HTR-8/SVneo (cell line): ENCODE results near the gene MNAT1.
A peak's percentile ranks its signal among the peaks of the same experiment; 100 is the strongest.
"Not testable (repeated sequence)": the region's sequence is repeated elsewhere in the genome, so short reads cannot be mapped to it uniquely, and the experiment has no call there.

Experiments
- DNase-seq: peaks from one replicate; pipeline ENCODE4 v3.0.0; 2011; ENCODE audit warnings: low spot score, mixed read lengths; ENCODE audit not compliant: insufficient read length
- FAIRE-seq: peaks from 2 replicates; lab custom pipeline; 2011; peaks lifted over from hg19 to GRCh38; lab: Jason Lieb, UNC

MNAT1 gene

DNA sequence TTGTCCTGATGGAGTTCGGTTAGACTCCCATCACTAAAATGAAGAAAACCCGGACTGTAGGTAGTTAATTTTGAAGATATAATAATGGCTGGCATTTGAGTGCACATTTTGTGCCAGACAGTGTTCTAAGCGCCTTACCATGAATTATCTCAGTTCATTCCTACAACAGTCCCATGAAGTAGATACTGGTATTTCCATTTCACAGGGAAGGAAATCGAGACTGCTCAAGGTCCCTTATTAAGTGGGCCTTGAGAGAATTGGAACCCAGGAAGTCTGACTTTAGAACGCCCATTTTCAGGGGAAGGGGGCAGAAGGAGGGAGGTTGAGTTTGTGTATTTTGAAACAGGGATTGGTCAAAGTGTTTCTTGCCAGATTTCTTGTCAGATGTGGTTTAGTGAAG lies 855 bp downstream of the MNAT1 start:
- FAIRE-seq, result no peak
- DNase-seq, result no peak

DNA sequence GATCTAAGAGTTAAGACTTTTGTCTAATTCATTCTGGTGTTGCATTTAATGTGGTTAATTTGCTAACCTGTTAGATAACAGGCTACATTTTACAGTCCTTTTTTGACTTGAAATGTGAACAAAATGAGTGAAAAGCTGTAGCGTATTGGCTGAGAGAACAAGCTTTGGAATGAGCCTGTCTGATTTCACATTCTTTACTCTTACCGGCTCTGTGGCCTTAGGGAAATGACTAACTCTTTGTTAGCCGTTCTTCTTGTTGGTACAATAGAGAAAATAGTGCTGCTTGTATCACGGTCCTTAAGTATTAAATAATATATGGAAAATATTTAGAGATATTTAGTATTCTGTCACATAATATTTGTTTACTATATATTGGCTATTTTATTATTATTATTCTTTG lies 1.9 kb downstream of the MNAT1 start:
- FAIRE-seq, result peak; percentile 98

DNA sequence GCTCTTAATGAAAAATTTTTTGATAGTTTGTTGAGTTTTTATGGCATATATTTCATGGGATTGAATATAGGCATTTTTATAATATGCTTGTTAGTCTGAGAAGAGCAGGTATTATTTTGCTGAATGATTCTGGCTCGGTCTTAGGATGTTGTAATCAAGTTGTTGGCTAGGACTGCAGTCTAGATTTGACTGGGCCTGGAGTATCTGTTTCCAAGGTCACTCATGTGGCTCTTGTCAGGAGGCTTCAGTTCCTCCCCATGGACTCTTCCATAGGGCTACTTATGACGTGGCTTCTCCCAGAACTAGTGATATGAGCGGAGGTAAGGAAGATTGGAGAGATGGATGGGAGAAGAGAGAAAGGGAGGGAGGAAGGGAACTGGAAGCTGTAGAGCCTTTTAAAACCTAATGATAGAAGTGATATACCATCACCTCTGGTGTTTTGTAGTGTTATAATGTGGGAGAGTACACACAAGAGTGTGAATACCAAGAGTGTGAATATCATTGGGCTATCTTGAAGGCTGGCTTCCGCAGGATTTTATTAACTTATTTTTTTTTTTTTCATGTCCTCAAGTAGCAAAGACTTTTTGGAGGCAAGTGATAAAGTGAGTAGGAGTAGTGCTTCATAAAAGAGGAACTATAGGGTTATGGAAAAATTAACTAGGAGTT lies 4.4 kb downstream of the MNAT1 start:
- peak; percentile 88 for FAIRE-seq

More for the DNA sequence above, 1.9 kb downstream of the MNAT1 start:
- peak; percentile 74 for DNase-seq

DNA sequence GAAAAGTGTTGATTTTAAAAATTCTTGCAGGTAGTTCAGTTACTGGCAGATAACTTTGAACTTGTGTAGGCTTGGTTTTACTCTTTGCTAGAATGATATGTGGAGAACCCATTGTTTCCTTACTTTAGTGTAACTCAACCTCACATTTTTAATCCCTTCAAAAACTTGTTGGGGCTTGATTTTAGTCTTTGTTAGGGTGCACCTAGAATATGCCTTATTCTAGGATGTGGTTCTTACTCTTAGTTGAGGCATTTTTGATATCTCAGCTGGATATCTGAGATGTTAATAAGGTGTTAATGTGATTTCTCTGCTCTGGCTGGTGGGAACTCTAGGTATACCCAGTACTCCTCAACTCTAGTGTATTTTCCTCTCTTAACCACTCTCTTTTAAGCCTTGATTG lies 10.0 kb downstream of the MNAT1 start:
- DNase-seq (no peak), FAIRE-seq (no peak)

More for the DNA sequence above, 4.4 kb downstream of the MNAT1 start:
- no peak for DNase-seq

DNA sequence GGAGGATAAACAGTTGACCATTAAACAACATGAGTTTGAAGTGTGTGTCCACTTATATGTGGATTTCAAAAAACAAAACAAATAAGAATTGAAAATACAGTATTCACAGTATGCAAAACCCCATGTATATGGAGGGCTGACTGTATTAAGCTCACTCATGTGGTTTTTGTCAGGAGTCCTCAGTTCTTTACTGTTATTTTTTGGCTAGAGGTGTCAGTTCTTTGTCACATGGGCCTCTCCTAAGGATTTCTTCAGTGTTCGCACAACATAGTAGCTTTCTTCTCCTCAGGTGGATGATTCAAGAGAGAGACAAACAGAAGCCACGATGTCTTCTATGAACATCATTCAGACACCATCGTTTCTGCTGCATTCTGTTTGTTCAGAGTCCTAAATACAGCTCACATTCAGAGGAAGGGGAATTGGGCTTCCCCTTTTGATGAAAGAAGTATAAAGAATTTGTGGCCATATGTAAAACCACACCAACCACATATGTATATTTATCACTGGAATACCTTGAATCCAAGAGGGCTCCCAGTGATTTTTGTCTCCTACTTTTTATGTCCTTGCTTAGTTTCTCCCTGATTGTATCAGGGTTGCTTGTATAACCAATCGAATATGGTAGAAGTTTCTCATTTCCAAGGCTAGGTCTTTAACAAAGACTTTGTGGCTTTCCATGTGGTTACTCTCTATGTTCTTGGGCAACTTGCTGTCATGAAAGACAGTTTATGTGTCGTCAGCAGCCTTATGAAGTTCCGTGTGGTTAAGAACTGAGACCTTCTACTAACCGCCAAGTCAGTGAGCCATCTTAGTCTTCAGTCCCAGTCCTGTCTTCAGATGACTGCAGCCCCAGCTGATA lies 18.9 kb downstream of the MNAT1 start:
- no peak for DNase-seq
- FAIRE-seq, result peak; percentile 89

DNA sequence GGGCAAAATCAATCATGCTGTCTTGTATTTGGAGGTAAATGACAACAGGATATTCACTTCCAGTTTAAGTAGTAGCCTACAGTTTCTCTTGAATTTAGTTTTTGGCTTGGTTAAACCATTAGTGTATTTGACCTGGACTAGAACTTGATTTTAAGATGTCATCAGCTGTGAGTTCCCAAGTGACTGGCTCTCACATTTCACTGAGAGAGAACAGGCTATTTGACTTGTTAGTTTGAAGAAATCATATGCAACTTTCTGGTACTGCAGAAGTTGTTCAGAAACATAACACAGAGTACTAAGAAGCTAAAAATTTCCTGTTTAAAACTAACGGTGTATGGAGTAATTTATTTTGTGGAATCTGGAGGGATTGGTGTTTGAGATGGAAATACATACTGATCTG lies 22.3 kb downstream of the MNAT1 start:
- FAIRE-seq, result peak; percentile 98
- no peak for DNase-seq

DNA sequence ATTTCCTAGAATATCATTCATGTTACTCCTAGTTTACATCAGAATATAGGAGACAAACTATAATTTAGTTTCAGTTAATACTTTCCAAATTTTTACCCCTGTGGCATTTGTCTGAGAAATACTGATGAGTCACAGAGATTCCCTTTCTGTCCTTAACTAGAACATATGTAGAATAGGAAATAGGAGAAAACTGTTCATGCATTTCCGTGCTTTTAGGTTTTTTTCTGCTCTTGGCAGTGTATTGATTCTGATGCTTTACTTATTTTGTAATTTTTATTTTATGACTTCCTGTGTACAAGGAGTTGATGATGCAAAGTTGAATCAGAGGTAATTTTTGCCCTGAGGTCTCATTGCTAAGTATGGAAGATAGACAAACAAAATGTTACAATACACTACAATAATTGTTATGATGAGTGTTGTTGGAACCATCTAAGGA lies 23.0 kb downstream of the MNAT1 start:
- FAIRE-seq (no peak), DNase-seq (peak; percentile 69)

DNA sequence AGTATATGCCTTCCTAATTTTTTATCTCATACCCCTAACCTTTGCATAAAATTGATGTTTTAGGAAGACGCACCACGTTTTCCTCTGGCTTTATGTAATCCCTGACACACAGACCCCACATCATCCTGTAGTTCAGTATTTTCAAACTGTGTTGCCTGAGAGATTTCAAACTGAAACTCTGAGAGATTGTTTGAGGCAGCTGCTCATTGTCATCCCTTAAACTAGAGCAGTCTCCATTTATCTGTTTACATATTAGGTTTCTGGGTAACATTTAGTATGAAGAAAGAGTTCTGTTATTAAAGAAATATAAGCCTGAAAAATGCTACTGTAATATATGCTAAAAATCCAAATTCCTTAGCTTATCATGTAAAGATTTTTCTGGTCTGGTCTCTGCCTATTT lies 24.3 kb downstream of the MNAT1 start:
- FAIRE-seq (no peak), DNase-seq (no peak)

DNA sequence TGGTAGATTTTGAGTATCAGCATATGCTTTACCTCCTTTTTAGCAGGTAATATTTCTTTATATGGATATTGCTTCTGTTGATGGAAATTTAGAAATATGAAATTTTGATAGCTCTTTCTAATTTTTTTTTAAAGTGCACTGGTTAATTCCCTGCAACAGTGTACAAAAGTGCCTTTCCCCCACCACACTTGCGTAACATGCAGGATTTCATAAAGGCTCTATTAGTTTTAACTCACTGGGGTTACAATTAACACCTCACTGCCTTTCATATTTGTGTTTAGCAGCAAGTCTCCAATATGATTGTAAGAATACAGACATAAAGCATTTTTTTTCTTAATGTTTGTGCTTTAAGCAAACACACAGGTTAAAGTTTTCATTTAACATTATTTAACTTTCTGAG lies 25.6 kb downstream of the MNAT1 start:
- FAIRE-seq, result no peak
- DNase-seq, result no peak

DNA sequence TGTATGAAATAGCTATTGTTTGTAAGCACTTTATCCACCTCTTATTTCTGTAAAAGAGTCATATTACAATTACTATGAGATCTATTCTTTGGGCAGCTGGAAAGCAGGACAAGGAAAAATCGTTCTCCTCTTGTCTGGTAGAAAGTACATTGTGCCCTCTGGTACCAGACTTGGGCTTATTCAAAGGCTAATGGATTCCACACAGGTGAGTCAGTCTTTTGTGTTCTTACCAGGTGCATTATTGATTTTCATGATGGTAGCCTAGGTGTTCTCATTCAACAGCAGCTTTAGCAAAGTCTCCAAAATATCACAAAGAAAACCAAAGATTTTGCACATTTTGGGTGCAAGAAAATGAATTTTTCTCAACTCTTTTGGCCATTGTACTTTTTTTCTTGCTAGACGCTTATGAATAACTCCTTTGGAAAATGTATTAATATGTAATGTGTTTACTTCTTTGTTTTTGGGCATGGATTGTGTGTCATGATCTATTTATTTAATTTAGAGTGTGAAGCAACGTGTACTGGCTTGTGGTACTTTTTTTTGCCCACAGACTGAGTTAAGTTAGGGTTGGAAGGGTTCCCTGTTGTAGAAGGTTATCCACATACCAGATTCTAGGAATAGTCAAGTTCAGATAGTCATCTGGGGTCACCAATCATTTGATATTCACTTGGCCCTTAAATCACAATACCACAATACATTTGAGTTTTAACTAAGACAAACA lies 26.2 kb downstream of the MNAT1 start:
- DNase-seq (no peak), FAIRE-seq (peak; percentile 91)

DNA sequence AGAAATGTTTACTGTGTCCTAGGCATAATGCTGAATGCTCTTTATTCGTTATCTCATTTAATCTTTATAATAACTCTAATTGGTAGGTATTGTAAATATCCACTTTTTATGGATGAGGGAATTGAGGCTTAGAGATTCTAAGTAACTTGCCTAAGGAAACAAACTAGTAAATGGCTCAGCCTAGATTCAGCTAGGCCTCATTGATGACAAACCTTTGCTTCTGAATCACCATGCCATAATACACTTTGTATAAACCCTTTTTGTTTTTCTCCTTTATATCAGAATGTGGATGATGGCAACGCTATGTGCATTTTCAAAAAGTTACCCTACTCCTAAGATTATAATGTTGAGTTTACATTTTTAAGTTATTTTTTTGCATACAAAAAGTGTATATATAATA lies 34.0 kb downstream of the MNAT1 start:
- DNase-seq (no peak), FAIRE-seq (peak; percentile 89)

DNA sequence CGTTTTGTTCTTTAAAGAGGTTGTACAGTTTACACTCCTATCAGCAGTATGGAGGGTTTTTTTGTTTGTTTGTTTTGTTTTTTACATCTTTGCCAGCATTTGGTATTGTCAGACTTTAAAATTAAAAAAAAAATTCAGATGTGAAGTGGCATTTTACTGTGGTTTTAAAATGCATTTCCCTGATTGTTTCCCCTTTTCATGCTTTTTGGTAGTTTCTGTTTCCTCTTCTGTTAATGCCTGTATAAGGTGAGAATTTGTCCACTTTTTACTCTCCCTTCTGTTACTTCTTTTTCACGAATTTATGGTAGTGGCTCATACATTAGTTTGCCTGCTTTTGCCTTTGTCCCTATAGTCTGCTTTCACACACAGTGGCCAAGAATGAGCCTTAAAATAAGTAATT lies 36.6 kb downstream of the MNAT1 start:
- no peak for DNase-seq
- FAIRE-seq, result peak; percentile 82

DNA sequence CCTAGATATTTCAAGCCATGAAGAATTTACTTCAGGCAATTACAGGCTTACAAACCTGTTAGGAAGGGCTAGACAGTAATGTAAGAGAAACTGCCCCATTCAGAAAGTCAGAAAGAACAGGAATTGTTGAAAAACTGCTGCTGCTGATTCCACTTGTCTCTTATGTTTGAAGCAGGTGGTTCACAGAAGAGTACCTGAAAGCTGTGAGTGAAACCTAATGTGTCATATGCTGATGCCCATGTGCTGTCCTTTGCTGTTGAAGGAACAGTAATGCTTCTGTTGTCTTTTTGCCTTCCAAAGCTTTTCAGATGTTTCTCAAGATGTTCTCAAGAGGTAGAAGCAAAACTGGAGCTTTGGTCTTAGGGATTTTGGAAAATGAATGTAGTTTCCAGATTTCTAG lies 39.0 kb downstream of the MNAT1 start:
- FAIRE-seq (no peak), DNase-seq (no peak)

DNA sequence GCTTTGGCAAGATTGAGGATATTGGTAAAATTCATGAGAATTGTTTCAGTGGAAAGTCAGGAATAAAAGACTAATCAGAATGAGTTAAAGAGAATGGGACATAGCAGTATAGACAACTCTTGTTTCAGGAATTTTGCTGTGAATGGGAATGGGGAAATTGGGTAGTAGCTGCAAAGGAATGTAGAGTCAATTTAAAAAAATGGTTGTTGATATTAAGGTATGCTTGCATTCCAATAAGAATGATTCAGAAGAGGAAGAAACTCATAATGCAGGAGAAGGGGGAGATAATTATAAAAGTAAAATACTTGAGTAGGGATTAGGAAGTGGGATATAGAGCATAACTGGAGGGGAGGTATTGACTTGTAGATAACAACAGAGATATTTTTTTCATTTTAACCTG lies 40.7 kb downstream of the MNAT1 start:
- FAIRE-seq (no peak), DNase-seq (peak; percentile 73)

DNA sequence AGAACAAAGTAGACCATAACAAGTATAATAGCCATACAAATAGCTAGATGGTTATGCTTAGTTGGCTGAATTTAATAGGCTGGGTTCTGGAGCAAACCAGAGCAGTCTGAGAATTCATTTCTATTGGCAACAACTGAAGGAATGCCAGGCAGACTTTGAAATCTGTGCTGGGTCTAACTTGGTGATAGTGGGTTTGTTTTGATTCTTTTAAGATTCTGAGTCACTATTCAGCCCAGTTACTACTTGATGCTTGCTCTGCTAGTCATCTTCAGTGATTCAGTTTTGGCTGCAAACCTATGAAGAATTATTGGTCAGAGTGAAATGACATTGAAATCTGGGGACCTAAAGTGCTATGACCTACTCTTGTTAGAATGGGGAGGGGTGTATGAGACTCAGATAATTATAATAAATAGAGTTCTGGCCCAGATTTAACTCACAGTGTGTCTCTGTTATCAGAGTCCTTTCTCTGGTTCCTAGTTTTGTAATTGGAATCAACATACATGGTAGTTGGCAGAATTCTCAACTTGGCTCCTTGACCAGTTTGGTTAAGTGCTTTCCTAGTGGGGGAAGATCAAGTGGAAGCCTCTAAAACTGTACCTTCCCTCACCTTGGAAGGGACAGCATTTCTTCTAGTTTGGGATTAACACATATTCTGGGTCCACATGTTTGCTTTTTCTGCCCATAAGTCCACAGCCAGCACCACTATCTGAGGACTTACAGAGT lies 43.5 kb downstream of the MNAT1 start:
- FAIRE-seq, result no peak
- DNase-seq, result peak; percentile 61

DNA sequence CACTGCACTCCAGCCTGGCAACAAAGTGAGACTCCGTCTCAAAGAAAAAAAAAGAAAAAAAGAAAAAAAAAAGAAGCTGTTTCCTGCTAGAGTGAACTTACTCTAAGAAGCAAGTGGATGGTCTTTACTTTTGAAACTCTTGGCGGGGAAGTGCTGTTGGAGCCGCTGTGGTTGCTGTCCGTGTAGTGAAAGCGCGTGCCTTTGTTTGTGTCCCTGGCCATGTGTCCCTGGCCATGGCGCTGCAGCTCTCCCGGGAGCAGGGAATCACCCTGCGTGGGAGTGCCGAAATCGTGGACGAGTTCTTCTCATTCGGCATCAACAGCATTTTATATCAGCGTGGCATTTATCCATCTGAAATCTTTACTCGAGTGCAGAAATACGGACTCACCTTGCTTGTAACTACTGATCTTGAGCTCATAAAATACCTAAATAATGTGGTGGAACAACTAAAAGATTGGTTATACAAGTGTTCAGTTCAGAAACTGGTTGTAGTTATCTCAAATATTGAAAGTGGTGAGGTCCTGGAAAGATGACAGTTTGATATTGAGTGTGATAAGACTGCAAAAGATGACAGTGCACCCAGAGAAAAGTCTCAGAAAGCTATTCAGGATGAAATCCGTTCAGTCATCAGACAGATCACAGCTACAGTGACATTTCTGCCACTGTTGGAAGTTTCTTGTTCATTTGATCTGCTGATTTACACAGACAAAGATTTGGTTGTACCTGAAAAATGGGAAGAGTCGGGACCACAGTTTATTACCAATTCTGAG lies 45.4 kb downstream of the MNAT1 start:
- DNase-seq, result not testable (repeated sequence)
- FAIRE-seq, result peak; percentile 99

DNA sequence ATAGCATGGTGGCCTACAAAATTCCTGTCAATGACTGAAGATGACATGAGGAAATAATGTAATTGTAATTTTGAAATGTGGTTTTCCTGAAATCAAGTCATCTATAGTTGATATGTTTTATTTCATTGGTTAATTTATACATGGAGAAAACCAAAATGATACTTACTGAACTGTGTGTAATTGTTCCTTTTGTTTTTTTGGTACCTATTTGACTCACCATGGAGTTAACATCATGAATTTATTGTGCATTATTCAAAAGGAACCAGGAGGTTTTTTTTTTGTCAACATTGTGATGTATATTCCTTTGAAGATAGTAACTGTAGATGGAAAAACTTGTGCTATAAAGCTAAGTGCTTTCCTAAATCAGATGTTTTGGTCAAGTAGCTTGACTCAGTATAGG lies 46.0 kb downstream of the MNAT1 start:
- DNase-seq, result not testable (repeated sequence)
- FAIRE-seq, result peak; percentile 86

DNA sequence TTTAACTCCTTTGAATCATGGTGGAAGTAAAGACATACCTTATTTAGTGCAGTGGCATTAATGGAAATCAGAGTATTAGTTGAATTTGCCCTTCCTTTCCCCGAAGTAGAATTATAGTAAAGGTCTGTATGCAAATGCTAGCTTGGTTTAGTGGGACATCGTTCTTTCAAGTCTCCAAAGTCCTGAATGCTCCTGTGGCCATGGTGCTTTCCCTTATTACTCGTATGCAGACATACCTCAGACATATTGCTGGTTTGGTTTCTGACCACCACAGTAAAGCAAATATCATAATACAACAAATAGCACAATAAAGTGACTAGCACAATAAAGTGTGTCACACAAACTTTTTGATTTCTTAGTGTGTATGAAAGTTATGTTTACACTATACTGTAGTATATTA lies 52.3 kb downstream of the MNAT1 start:
- FAIRE-seq, result peak; percentile 88
- DNase-seq, result no peak

DNA sequence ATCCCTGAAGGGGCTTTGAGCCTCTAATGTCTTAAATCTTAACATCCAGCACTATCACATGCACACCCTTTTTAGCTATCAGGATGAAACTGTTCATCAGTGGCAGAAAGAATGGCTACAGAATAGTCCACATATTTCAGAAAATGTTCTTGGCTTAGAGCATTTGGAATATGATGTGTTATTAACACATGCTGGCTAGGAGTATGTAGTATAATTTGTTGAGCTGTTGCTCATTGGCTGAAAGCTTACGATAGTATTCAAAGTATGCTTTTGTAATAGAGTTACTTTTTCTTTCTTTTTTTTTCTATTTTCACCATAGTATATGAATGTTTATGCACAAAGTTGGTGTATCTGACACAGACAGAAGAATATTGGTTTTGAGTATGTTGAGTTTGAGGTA lies 55.1 kb downstream of the MNAT1 start:
- DNase-seq (no peak), FAIRE-seq (peak; percentile 99)

DNA sequence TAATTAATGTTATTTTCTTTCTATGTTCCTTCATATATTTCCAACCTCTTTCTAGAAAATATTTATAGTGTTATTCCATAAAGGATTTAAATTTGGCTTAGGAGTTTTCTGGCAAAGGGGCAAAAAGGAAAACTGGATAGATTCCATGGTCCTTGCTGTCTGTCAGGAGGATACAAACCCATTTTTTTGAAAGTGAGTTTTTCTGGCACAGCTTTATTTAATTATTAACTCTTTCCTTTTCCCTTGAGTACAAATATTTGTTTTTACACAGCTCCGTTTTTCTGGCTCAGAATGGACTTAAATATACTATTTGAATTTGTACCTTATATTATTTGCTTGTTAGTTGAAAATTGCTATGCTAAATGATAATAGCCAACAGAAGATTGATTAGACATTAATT lies 56.3 kb downstream of the MNAT1 start:
- FAIRE-seq (no peak), DNase-seq (no peak)
